ENCODE results near the gene KCNK6.

DNA sequence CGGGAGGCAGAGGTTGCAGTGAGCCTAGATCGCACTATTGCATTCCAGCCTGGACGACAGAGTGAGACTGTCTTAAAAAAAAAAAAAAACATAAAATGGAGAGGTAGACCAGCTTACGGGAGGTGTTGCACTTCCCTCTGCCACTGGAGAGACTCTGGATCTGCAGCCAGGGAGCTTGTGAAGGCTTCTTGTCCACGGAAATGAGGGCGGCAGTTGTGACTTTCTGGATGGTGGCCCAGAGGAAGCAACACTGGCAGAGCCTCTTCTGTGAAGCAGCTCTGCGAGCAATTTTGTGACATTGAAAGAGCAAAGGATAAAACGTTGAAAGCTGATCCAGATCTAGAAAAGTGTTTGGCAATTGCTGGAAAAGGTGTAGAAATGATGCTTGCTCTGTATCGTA is 44.9 kb upstream of the KCNK6 start:
- no peak for TF ChIP-seq CTCF (IDR thresholded peaks at IDR 0.05)
- TF ChIP-seq POLR2A (IDR thresholded peaks at IDR 0.05), result no peak
